ENCODE data around the gene CTIF.

Gene CTIF

GRCh38 chr18:48795696-48796095 lies 256.9 kb downstream of the CTIF start:
- no peak for DNase-seq

DNA sequence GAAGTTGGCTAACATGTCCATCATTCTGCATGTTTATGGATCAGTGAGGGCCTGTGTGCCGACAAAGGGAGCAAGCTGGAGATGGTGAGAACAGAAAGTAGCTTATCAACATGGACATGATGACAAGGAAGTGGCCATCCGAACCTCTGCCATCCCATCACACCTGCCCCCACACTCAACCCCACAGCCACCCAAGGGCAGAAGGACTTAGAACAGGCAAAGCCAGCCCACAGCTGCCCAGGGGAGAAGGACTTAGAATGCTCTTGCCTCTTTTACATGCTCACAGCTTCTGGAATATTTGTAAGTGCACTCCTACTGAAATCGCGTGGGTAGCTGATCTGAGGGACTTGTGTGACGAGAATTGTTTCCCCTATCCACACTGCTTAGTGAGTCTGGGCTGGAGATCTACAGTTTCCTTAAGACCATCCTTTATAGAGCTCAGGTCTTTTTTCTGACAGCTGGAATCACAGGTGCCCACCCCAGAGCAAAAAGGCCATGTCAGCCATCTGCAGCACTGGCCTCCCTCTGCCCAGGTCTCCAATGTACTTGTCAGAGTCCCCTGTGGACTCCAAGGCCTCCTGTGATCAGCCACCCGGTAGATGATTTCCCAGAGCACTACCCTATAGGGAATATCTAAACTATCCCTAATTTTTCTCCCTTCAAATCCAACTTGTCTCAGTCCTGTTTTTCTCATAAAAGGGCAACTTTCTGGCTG lies 257.8 kb downstream of the CTIF start:
- DNase-seq, result no peak

DNA sequence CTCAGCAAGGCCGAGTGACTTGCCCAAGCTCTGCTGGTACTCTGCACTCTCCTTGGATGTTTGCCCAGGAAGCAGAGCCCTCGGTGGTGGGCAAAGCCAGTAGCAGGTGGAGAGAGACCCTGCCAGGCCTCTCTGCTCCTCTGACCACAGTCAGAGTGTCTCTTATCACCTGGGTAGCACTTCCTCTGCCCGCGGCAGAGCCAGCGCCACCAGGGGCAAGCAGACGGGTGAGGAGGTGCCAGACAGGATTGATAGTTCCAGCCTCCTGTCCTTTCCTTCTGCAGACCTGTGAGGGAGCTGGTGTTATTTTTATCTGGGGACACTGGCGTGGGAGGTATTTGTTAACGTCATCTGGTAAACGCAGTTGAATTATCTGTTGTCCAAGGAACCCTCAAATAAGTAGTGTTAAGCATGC lies 259.0 kb downstream of the CTIF start:
- no peak for DNase-seq

GRCh38 chr18:48798334-48799245 lies 259.8 kb downstream of the CTIF start:
- DNase-seq, result no peak

DNA sequence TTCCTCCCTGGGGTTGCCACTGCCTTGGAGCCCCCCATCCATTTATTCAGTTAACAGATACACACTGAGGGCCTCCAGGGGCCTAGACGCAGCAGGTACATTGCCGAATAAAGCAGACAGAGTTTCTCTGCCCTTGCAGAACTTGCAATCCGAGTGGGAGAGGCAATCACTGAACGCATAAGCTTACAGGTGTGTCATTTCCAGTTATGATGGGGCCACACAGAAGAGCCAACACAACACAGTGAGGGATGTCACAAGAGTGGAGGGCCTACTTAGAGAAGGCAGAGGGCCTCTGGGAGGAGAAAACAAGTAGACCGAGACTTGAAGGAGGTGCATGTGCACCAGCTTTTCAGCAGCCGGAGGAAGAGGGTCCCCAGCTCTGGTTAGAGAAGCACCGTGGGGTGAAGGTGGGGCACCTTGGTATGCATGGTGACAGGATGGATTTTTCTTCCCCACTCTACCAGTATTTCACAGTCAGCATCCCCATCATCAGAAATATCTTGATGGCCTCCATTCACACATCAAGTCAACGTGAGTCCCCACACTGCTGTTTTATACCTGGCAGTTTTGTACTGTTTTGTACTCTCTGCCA lies 261.0 kb downstream of the CTIF start:
- no peak for DNase-seq

- no peak for DNase-seq
Observed at GRCh38 chr18:48800466-48800865, 261.6 kb downstream of the CTIF start.

- DNase-seq, result no peak
Observed at GRCh38 chr18:48800876-48801727, 262.3 kb downstream of the CTIF start.

DNA sequence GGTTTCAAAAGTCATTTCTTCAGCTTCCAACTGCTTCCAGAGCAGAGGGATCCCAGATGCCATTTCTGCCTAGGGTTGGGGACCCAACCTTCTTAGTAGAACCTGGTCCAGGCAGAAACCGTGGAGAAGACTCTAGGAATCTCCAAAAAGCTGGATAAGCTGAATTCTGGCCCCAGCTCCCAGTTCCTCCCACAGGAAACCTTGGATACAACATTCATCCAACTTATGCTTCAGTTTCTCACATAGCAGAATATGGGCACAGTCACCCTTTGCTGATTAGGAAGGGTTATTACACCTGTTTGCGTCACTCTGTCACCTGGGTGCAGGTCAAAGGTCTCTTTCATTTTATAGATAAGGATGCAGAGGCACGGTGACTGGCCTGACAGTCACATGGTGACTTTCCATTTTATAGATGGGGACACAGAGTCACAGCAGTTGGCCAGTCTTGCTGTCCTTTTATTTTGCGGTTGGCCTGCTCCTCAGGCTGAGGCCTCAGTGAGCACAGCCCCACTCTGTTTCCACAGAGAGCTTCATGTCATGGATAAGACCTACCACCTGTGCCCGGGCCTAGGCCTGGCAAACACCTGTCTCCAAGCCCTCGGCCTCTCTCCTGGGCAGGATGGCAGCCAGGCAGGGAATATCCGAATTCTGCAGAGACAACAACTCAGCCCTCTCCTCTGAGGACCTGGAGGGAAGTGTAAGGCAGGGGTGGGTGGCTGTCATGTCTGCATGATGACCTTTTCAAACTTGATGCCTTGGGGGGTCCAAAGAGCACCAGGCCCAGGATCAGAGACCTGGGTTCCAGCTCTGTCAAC lies 263.1 kb downstream of the CTIF start:
- no peak for DNase-seq

DNA sequence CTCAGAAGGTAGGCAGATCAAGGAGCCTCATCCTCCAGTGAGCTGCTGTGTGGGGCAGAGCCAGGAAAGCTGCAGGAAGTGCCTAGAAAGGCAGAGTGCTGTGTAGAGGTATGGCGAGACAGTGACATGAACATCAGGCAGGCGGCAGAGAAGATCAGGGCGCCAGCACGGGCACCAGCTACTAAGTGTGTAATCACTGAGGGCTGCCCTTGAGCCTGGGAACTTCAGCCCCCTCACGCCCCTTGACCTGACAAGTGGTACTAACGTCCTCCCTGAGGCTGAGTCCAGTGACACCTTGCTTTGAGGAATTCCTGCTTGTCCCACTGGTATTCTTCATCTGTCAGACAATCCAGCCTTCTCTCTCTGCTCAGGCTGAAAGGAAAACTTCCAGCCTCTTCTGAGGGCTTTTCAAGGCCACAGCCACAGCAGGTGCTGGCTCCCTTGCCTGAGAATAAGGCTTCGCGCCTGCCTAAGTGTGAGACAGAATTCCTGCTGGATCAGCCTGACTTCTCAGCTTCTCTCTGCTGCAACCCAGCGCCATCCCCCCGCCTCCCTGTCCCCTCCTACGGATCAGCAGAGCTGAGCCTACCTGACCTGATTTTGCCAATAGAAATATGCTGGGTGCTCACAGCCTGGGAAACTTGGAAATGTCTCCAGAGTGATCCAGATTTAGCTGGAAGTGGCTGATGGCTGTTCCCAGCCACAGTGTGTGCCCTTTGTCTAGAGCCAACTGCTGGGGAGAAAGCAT lies 263.9 kb downstream of the CTIF start:
- no peak for DNase-seq

DNA sequence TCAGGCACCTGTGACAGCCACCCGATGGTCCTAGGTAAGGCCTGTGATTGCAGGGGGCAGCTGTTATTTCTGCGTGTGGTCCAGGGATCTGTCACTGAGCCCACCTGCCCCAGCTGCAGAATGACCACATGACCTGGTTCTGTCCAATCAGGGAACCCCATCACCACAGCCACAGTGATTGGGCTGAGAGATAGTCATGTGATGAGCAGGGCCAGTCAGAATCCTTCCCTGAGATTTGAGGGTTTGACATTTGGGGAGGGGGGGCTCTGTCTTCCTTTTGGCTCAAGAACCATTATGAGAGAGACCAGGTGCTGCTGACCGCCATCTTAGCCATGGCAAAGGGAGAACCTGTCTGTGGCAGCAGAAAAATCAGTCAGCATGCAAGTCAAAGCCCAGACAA lies 264.7 kb downstream of the CTIF start:
- DNase-seq, result no peak

GRCh38 chr18:48803951-48804855 lies 265.4 kb downstream of the CTIF start:
- DNase-seq, result no peak

DNA sequence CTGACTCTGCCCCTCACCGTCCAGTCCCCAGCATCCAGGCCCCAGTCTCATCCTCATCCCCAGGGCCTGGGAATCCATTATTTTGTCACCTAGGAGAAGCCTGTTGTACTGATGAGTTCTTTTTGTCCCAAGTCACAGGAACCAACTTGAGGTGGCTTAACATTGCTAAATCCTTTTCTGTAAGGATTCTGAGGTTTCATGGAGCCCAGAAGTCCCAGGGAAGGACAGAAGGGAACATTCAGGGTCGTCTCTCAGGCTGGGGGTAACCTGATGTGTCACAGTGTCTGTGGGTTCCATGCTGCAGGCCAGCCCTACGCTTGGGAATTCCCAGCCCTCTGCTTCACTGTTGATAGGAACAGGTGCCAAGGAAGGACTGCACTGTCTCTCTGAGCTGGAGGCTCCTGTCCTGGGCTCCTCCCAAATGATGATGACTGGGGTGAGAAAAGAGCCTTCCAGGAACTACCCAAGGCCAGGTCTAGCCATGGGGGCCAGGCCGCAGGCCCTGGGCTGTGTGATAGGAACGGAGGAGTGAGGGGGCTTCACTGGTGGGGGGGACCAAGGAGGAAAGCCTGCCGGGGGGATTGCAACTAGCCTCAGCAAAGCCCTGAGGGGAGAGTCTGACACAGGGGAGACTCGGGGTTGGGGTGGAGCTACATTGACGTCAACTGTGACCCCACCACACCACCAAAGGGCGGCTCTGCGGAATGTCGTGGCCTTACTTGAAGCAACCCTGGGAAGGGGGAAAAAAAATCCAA lies 266.2 kb downstream of the CTIF start:
- no peak for DNase-seq

GRCh38 chr18:48805826-48806535 lies 267.1 kb downstream of the CTIF start:
- no peak for DNase-seq

DNA sequence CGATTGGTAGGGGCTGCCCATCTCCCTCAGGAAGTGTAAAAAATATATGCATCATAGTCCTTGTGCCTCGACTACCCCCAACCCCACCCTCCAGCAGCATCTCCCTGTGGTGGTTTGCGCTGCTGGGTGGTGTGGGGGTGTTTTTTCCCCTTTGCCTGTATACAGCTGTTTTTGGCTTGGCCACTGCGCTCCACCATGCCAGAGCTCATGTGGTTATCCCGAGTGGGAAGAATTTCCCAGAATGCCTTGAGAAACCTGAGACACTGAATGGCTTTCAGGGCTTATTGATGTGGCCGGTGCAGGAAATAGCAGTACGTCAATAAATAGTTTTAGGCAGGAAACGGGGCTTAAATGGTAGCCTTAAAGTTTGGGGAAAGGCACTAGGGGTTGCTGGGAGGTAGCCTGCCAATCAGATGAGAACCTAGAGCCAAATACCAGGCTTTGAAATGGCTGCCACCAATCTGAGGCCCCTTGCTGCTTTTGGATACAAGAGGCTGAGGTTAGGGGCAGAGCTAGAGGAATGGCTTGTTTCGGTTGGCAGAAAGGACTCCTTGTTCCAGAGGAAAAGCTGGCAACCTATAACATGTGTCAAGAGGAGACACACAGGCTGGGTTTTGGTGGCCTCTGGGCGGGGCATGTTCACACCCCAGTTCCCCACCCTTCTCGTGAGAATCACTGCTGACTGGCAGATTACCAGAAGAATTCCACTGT lies 267.9 kb downstream of the CTIF start:
- DNase-seq, result peak; percentile 73

GRCh38 chr18:48808476-48808875 lies 269.6 kb downstream of the CTIF start:
- DNase-seq, result peak; percentile 54

- no peak for DNase-seq
Observed at GRCh38 chr18:48809365-48809764, 270.5 kb downstream of the CTIF start.

- no peak for DNase-seq
Observed at GRCh38 chr18:48810805-48811204, 272.0 kb downstream of the CTIF start.

DNA sequence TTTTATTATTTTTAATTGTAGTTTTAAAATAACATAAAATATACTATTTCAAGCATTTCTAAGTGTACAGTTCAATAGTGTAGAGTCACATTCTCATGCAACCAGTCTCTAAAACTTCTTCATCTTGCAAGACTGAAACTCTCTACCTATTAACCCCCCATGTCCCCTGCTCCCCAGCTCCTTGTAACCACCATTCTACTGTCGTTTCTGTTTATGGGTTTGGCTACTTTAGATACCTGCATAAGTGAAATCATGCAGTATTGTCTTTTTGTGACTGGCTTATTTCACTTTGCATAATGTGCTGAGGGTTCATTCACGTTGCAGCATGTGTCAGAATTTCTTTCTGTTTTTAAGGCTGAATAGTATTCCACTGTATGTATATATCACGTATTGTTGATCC lies 272.6 kb downstream of the CTIF start:
- DNase-seq, result no peak
